LHCN-M2 (cell line): ENCODE data around the gene UVRAG. TPM values are rescaled to one million over a fixed set of nuclear protein-coding genes. Genes with fewer than 3 reads are reported as not detected.

Source experiments
- DNase-seq: peaks from one replicate; pipeline ENCODE4 v3.0.0-alpha.2; 2012; ENCODE audit warnings: low read depth
- total RNA-seq: library from RNA; depleted of rRNA; stranded (reverse); fragments of >200 nt; gene quantifications from 2 replicates; pipeline ENCODE4 v1.2.3, GENCODE V29; 2014; rRNA removed

UVRAG gene
- total RNA-seq, 1 experiment from 2014 or later, result 12.2 TPM

DNA sequence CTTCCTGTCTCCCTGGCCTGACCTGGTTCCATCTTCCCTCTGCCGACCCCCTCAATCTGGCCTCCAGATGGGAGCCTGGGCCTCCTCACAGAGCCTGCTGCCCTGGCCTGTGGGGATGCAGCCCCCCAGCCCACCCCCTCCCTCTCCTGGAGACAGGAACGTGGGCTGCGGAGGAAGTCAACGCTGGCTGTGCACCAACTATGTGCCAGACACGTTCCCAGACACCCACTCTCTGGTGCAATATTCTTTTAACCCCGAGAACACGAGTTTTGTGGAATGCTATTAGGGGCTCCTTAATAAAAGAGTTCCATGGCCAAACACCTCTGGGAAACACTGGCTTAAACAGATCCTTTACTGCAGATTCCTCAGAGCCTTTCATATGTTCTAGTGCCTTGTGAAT, 375.4 kb downstream of the UVRAG start:
- no peak for DNase-seq

Other genes starting within 250 kb of the UVRAG start
- under 0.01 TPM in 1 of 2 replicates, not detected in the other for gene MAP6, start 146.2 kb upstream of the UVRAG start, total RNA-seq
- not detected in 2 replicates for gene MOGAT2, start 97.4 kb upstream of the UVRAG start, total RNA-seq
- 0.29 and 1.2 TPM in 2 replicates for gene DGAT2, start 46.4 kb upstream of the UVRAG start, total RNA-seq